ENCODE results near the gene COX5A. TPM values are rescaled to one million over a fixed set of nuclear protein-coding genes. Genes with fewer than 3 reads are reported as not detected.
A peak's percentile ranks its signal among the peaks of the same experiment; 100 is the strongest.

COX5A gene
- 696 TPM for polyA plus RNA-seq (2012; ENCODE audit: insufficient read length, low read depth)

- TF ChIP-seq FOXP2 (optimal IDR thresholded peaks at IDR 0.05; ENCODE audit: borderline replicate concordance, extremely low read depth, extremely low read length, insufficient read depth), result peak; percentile 92
- no peak for TF ChIP-seq SIN3A (IDR thresholded peaks at IDR 0.05; ENCODE audit: borderline replicate concordance, insufficient read depth, low read length)
- TF ChIP-seq REST (IDR thresholded peaks at IDR 0.05; ENCODE audit: insufficient read depth in 1 of 2, low read depth in 2 of 2, low read length in 2 of 2), result peak; percentile 12 to 25; a peak in 1 of 4 replicates
- peak; percentile 88 for TF ChIP-seq TAF1 (IDR thresholded peaks at IDR 0.05; ENCODE audit: borderline replicate concordance, insufficient read depth, low read length)
- TF ChIP-seq POLR2AphosphoS5 (IDR thresholded peaks at IDR 0.05; ENCODE audit: low read depth, low read length), result peak; percentile 91
Observed at GRCh38 chr15:74937590-74938371, at the start of gene COX5A. COX5A (minus strand) TSS chr15:74938073; CDS start chr15:74938014, 59 bp downstream.

GRCh38 chr15:74983725-74984231 is 45.9 kb upstream of the COX5A start:
- TF ChIP-seq REST (IDR thresholded peaks at IDR 0.05; ENCODE audit: insufficient read depth in 1 of 2, low read depth in 2 of 2, low read length in 2 of 2) (no peak), FOXP2 (optimal IDR thresholded peaks at IDR 0.05; ENCODE audit: borderline replicate concordance, extremely low read depth, extremely low read length, insufficient read depth) (no peak), TAF1 (IDR thresholded peaks at IDR 0.05; ENCODE audit: borderline replicate concordance, insufficient read depth, low read length) (no peak), POLR2AphosphoS5 (IDR thresholded peaks at IDR 0.05; ENCODE audit: low read depth, low read length) (no peak), SIN3A (IDR thresholded peaks at IDR 0.05; ENCODE audit: borderline replicate concordance, insufficient read depth, low read length) (no peak)

- TF ChIP-seq SIN3A (IDR thresholded peaks at IDR 0.05; ENCODE audit: borderline replicate concordance, insufficient read depth, low read length) (no peak), FOXP2 (optimal IDR thresholded peaks at IDR 0.05; ENCODE audit: borderline replicate concordance, extremely low read depth, extremely low read length, insufficient read depth) (no peak)
Observed at GRCh38 chr15:74982183-74982582, 44.3 kb upstream of the COX5A start.

- no peak for TF ChIP-seq SIN3A (IDR thresholded peaks at IDR 0.05; ENCODE audit: borderline replicate concordance, insufficient read depth, low read length)
Observed at GRCh38 chr15:74978503-74978902, 40.6 kb upstream of the COX5A start.

- TF ChIP-seq FOXP2 (optimal IDR thresholded peaks at IDR 0.05; ENCODE audit: borderline replicate concordance, extremely low read depth, extremely low read length, insufficient read depth), result no peak
- no peak for TF ChIP-seq SIN3A (IDR thresholded peaks at IDR 0.05; ENCODE audit: borderline replicate concordance, insufficient read depth, low read length)
- TF ChIP-seq POLR2AphosphoS5 (IDR thresholded peaks at IDR 0.05; ENCODE audit: low read depth, low read length), result no peak
- no peak for TF ChIP-seq REST (IDR thresholded peaks at IDR 0.05; ENCODE audit: insufficient read depth in 1 of 2, low read depth in 2 of 2, low read length in 2 of 2)
- no peak for TF ChIP-seq TAF1 (IDR thresholded peaks at IDR 0.05; ENCODE audit: borderline replicate concordance, insufficient read depth, low read length)
Observed at GRCh38 chr15:74978077-74978476, 40.2 kb upstream of the COX5A start.

GRCh38 chr15:74977599-74977998 is 39.7 kb upstream of the COX5A start:
- TF ChIP-seq POLR2AphosphoS5 (IDR thresholded peaks at IDR 0.05; ENCODE audit: low read depth, low read length) (no peak), FOXP2 (optimal IDR thresholded peaks at IDR 0.05; ENCODE audit: borderline replicate concordance, extremely low read depth, extremely low read length, insufficient read depth) (no peak), TAF1 (IDR thresholded peaks at IDR 0.05; ENCODE audit: borderline replicate concordance, insufficient read depth, low read length) (no peak), SIN3A (IDR thresholded peaks at IDR 0.05; ENCODE audit: borderline replicate concordance, insufficient read depth, low read length) (no peak), REST (IDR thresholded peaks at IDR 0.05; ENCODE audit: insufficient read depth in 1 of 2, low read depth in 2 of 2, low read length in 2 of 2) (no peak)

All from PFSK-1 (cell line).